NCI-H82 (cell line): ENCODE results near the gene DYRK1A.
A peak's percentile ranks its signal among the peaks of the same experiment; 100 is the strongest.
"Not testable (repeated sequence)": the region's sequence is repeated elsewhere in the genome, so short reads cannot be mapped to it uniquely, and the experiment has no call there.

Experiments
- DNase-seq: peaks from one replicate; lab custom pipeline; 2025; lab: John Stamatoyannopoulos, UW

Gene DYRK1A

GRCh38 chr21:37366482-37367316 lies at the start of gene DYRK1A:
Gene DYRK1A, plus strand, starts transcription at chr21:37366773. Its CDS starts 53,602 bp downstream, at chr21:37420375.
- DNase-seq: peak; percentile 100

- DNase-seq: no peak
These were observed 47.0 kb upstream of the DYRK1A start for GRCh38 chr21:37319551-37319950.

GRCh38 chr21:37322084-37322483 lies 44.5 kb upstream of the DYRK1A start:
- DNase-seq: no peak

- DNase-seq: no peak
These were observed 42.0 kb upstream of the DYRK1A start for GRCh38 chr21:37324558-37324957.

GRCh38 chr21:37328147-37328546 lies 38.4 kb upstream of the DYRK1A start:
- DNase-seq: not testable (repeated sequence)

GRCh38 chr21:37331411-37331810 lies 35.2 kb upstream of the DYRK1A start:
- DNase-seq: no peak

GRCh38 chr21:37335053-37335452 lies 31.5 kb upstream of the DYRK1A start:
- no peak for DNase-seq

- DNase-seq: no peak
These were observed 29.4 kb upstream of the DYRK1A start for GRCh38 chr21:37337179-37337578.

- no peak for DNase-seq
These were observed 28.7 kb upstream of the DYRK1A start for GRCh38 chr21:37337831-37338230.

- peak; percentile 39 for DNase-seq
These were observed 27.7 kb upstream of the DYRK1A start for GRCh38 chr21:37338671-37339551.

GRCh38 chr21:37339552-37339939 lies 27.0 kb upstream of the DYRK1A start:
- DNase-seq: no peak

- DNase-seq: no peak
These were observed 25.2 kb upstream of the DYRK1A start for GRCh38 chr21:37341254-37341960.

- no peak for DNase-seq
These were observed 24.4 kb upstream of the DYRK1A start for GRCh38 chr21:37342046-37342632.

- DNase-seq: no peak
These were observed 19.6 kb upstream of the DYRK1A start for GRCh38 chr21:37346841-37347430.

- peak; percentile 11 for DNase-seq
These were observed 17.9 kb upstream of the DYRK1A start for GRCh38 chr21:37348664-37349063.

GRCh38 chr21:37350472-37350871 lies 16.1 kb upstream of the DYRK1A start:
- no peak for DNase-seq

GRCh38 chr21:37356706-37357105 lies 9.9 kb upstream of the DYRK1A start:
- DNase-seq: no peak

- DNase-seq: no peak
These were observed 8.9 kb upstream of the DYRK1A start for GRCh38 chr21:37357691-37358090.

GRCh38 chr21:37358397-37358796 lies 8.2 kb upstream of the DYRK1A start:
- DNase-seq: no peak

GRCh38 chr21:37363936-37364335 lies 2.6 kb upstream of the DYRK1A start:
- no peak for DNase-seq

GRCh38 chr21:37364722-37365121 lies 1.9 kb upstream of the DYRK1A start:
- DNase-seq: no peak
